ENCODE measurements around the gene TNFSF12. TPM values are rescaled to one million over a fixed set of nuclear protein-coding genes. Genes with fewer than 3 reads are reported as not detected.

TNFSF12 gene
- total and polyA plus RNA-seq, 9 of the 15 experiments (the other 6 are each of a cell fraction or from before 2014, with no cell fraction given) = 0.03 to 0.95 (median 0.19) TPM; not detected in 3

DNA sequence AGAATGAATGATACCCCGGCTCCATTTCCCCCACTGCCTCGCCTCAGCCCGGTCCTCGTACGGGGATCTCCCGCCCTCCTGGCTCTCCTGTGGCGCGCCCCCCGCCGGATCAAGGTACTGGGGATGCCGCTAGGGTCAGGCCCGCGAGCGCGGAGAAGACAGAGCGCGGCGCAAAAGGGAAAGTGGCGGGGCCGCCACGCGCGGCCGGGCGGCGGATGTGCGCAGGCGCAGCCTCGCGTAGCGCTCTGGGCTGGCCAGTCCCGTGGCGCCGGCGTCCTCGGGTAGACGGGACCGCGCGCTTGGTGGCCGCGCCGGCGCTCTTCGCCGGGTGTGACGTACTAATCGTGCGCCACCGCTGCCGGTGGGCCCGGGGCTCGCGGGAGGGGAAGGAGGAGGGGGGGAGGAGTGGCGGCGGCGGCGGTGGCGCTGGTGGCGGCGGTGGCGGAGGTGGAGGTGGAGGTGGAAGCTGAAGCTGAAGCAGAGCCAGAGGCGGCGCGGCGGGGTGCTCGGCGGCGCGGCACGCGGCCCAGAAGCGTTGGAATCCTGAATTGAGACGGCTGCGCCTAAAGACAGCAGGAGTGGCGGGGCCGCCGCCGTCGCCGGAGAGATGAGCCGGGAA, 12.8 kb downstream of the TNFSF12 start, which contains the start of gene SENP3 (continued):
- TF ChIP-seq CAMTA2 (CRISPR knock-in tag; conservative IDR thresholded peaks at IDR 0.05) (no peak), TCFL5 (CRISPR knock-in tag; conservative IDR thresholded peaks at IDR 0.05) (no peak), XRCC3 (IDR thresholded peaks at IDR 0.05) (no peak), ZKSCAN1 (IDR thresholded peaks at IDR 0.05; ENCODE audit: low read depth, low read length) (no peak), USF1 (CRISPR knock-in tag; IDR thresholded peaks at IDR 0.05) (peak; percentile 16; the same call in 1 of the 2 replicates), ZNF318 (IDR thresholded peaks at IDR 0.05; ENCODE audit: borderline replicate concordance in 1 of 2, low read depth in 1 of 2) (no peak), HSF4 (CRISPR knock-in tag; IDR thresholded peaks at IDR 0.05; ENCODE audit: borderline replicate concordance) (no peak), ERF (CRISPR knock-in tag; IDR thresholded peaks at IDR 0.05) (no peak), POLR2AphosphoS2 (IDR thresholded peaks at IDR 0.05; ENCODE audit: low read length) (no peak), SNAPC5 (CRISPR knock-in tag; IDR thresholded peaks at IDR 0.05) (no peak), ZNF143 (CRISPR knock-in tag; IDR thresholded peaks at IDR 0.05) (no peak), TEAD2 (tag; IDR thresholded peaks at IDR 0.05) (no peak), KLF16 (IDR thresholded peaks at IDR 0.05) (no peak)
- TF ChIP-seq, protein P1, sequence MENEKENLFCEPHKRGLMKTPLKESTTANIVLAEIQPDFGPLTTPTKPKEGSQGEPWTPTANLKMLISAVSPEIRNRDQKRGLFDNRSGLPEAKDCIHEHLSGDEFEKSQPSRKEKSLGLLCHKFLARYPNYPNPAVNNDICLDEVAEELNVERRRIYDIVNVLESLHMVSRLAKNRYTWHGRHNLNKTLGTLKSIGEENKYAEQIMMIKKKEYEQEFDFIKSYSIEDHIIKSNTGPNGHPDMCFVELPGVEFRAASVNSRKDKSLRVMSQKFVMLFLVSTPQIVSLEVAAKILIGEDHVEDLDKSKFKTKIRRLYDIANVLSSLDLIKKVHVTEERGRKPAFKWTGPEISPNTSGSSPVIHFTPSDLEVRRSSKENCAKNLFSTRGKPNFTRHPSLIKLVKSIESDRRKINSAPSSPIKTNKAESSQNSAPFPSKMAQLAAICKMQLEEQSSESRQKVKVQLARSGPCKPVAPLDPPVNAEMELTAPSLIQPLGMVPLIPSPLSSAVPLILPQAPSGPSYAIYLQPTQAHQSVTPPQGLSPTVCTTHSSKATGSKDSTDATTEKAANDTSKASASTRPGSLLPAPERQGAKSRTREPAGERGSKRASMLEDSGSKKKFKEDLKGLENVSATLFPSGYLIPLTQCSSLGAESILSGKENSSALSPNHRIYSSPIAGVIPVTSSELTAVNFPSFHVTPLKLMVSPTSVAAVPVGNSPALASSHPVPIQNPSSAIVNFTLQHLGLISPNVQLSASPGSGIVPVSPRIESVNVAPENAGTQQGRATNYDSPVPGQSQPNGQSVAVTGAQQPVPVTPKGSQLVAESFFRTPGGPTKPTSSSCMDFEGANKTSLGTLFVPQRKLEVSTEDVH (IDR thresholded peaks at IDR 0.05; ENCODE audit: low read depth, partially characterized antibody) = no peak
- TF ChIP-seq, protein P2, sequence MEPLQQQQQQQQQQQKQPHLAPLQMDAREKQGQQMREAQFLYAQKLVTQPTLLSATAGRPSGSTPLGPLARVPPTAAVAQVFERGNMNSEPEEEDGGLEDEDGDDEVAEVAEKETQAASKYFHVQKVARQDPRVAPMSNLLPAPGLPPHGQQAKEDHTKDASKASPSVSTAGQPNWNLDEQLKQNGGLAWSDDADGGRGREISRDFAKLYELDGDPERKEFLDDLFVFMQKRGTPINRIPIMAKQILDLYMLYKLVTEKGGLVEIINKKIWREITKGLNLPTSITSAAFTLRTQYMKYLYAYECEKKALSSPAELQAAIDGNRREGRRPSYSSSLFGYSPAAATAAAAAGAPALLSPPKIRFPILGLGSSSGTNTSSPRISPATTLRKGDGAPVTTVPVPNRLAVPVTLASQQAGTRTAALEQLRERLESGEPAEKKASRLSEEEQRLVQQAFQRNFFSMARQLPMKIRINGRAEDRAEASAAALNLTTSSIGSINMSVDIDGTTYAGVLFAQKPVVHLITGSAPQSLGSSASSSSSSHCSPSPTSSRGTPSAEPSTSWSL (CRISPR knock-in tag; IDR thresholded peaks at IDR 0.05; ENCODE audit: borderline replicate concordance) = no peak
